HG03442 (cell line): ENCODE data around the gene SHMT2.

ENCODE experiments used
- ATAC-seq: cut with Tn5 transposase; IDR thresholded peaks from one replicate; pipeline ENCODE4 v1.9.1; 2021; ENCODE audit warnings: mild to moderate bottlenecking, moderate library complexity; ENCODE audit not compliant: unreplicated experiment

The SHMT2 gene

GRCh38 chr12:57196956-57197355 is 32.6 kb upstream of the SHMT2 start:
- no peak for ATAC-seq

- ATAC-seq: no peak
These were observed 31.2 kb upstream of the SHMT2 start for GRCh38 chr12:57198329-57198728.

- ATAC-seq: no peak
These were observed 30.3 kb upstream of the SHMT2 start for GRCh38 chr12:57199191-57199590.

GRCh38 chr12:57200497-57200896 is 29.0 kb upstream of the SHMT2 start:
- ATAC-seq: no peak

GRCh38 chr12:57201219-57201618 is 28.3 kb upstream of the SHMT2 start:
- ATAC-seq: no peak

GRCh38 chr12:57201631-57202030 is 27.9 kb upstream of the SHMT2 start:
- ATAC-seq: no peak

- ATAC-seq: no peak
These were observed 27.2 kb upstream of the SHMT2 start for GRCh38 chr12:57202321-57202720.

GRCh38 chr12:57203201-57203600 is 26.3 kb upstream of the SHMT2 start:
- ATAC-seq: no peak

- no peak for ATAC-seq
These were observed 25.7 kb upstream of the SHMT2 start for GRCh38 chr12:57203791-57204190.

GRCh38 chr12:57204454-57204853 is 25.1 kb upstream of the SHMT2 start:
- ATAC-seq: no peak

GRCh38 chr12:57205186-57205585 is 24.3 kb upstream of the SHMT2 start:
- no peak for ATAC-seq

GRCh38 chr12:57205931-57206330 is 23.6 kb upstream of the SHMT2 start:
- no peak for ATAC-seq

- no peak for ATAC-seq
These were observed 21.5 kb upstream of the SHMT2 start for GRCh38 chr12:57207731-57208630.

- no peak for ATAC-seq
These were observed 20.8 kb upstream of the SHMT2 start for GRCh38 chr12:57208631-57209282.

- ATAC-seq: no peak
These were observed 19.6 kb upstream of the SHMT2 start for GRCh38 chr12:57209916-57210315.

- no peak for ATAC-seq
These were observed 19.1 kb upstream of the SHMT2 start for GRCh38 chr12:57210461-57210860.

- no peak for ATAC-seq
These were observed 18.4 kb upstream of the SHMT2 start for GRCh38 chr12:57210926-57211692.

- ATAC-seq: no peak
These were observed 17.5 kb upstream of the SHMT2 start for GRCh38 chr12:57211791-57212700.

- no peak for ATAC-seq
These were observed 16.8 kb upstream of the SHMT2 start for GRCh38 chr12:57212701-57213057.

- peak; percentile 43 for ATAC-seq
These were observed 16.3 kb upstream of the SHMT2 start for GRCh38 chr12:57213058-57213715.
